ENCODE data around the gene ELMO1. TPM values are rescaled to one million over a fixed set of nuclear protein-coding genes. Genes with fewer than 3 reads are reported as not detected.

The ELMO1 gene
- total RNA-seq, 1 donor from 2014 or later = 132 TPM

DNA sequence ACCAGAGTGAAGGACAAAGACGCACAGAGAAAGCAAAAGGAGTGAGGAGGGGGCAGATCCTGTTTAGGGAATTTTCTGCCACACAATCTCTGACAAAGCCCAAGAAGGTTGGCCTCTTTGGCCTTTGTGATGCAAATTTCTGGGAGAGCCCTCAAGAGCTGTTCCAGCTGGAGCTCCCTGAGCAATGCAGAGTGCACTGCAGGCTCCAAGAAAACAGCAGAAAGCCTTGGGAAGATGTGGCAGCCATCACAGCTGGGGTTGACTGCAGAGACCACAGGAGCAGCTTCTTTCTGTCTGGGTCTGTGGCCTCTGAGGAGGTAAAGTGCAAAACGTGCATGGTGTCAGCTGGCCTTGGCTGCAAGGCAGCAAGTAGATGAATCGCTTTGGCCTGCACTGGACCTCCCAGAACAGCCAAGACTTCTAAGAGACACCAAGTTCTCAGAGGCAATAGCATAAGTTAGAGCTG, 200.2 kb downstream of the ELMO1 start:
- ChIA-PET POLR2A (no interaction called here), CTCF (interaction anchor here (1.0 kb wide), 1 partner anchor 105 kb away, joined by 3 read pairs; no protein-coding TSS in a partner anchor)
- intact Hi-C loops (cut with micrococcal nuclease) = no loop called here
- TF ChIP-seq, protein P1, sequence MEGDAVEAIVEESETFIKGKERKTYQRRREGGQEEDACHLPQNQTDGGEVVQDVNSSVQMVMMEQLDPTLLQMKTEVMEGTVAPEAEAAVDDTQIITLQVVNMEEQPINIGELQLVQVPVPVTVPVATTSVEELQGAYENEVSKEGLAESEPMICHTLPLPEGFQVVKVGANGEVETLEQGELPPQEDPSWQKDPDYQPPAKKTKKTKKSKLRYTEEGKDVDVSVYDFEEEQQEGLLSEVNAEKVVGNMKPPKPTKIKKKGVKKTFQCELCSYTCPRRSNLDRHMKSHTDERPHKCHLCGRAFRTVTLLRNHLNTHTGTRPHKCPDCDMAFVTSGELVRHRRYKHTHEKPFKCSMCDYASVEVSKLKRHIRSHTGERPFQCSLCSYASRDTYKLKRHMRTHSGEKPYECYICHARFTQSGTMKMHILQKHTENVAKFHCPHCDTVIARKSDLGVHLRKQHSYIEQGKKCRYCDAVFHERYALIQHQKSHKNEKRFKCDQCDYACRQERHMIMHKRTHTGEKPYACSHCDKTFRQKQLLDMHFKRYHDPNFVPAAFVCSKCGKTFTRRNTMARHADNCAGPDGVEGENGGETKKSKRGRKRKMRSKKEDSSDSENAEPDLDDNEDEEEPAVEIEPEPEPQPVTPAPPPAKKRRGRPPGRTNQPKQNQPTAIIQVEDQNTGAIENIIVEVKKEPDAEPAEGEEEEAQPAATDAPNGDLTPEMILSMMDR (IDR thresholded peaks at IDR 0.05) = no peak
- Mint-ChIP-seq H3K27me3 (no peaks in the 10 kb centered on the region), H3K27ac (no peak overlapping the region), H3K36me3 (ENCODE audit: low read depth) (peaks cover 47% of the 10 kb centered on the region), H3K4me3 (no peak overlapping the region), H3K4me1 (peaks cover 15% of the 10 kb centered on the region), H3K9me3 (no peaks in the 10 kb centered on the region)
- no peak for ATAC-seq (ENCODE audit: low read depth)
- no peak for DNase-seq

DNA sequence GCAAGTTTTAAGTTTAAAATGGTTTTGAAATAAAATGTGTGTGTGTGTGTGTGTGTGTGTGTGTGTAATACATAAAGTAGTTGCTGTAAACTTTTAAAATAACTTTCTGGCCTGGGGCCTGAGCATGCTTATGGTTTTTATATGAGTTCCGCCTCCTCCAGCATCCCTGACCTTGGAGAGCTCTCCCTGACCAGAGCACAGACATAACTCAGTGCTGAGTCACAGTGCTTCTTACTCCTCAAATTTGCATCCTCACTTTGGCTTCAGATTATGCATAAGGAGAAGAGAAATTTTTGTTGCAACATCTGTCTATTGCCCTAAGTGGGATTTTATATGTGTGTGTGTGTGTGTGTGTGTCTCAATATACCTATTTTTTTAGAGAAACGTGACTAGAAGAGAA, 200.8 kb downstream of the ELMO1 start:
- Mint-ChIP-seq H3K36me3 (ENCODE audit: low read depth) (peaks cover 43% of the 10 kb centered on the region), H3K27ac (no peak overlapping the region), H3K4me3 (no peak overlapping the region), H3K9me3 (no peaks in the 10 kb centered on the region), H3K4me1 (peaks cover 15% of the 10 kb centered on the region), H3K27me3 (no peaks in the 10 kb centered on the region)
- TF ChIP-seq, protein P1 (IDR thresholded peaks at IDR 0.05) = no peak
- DNase-seq (no peak), ATAC-seq (ENCODE audit: low read depth) (no peak)
- ChIA-PET CTCF (no interaction called here), POLR2A (no interaction called here)
- intact Hi-C loops (cut with micrococcal nuclease) = no loop called here

DNA sequence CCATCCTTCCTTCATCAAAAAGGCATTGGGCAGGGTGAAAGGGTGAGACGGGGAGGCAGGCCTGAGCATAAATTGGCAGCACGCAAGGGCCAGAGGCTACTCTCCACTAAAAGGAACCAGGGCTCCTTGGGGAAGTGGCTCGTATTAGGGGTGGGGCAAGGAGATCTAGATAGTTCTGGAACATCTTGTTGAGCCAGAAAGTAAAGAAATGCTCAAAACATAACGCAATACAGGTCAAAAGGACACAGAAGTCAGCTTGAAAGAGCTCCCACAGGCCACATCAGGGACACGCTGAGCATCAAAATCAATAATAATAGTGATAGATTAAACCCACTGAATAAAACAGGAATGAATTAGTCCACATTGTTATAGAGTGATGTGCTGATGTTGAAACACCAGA, 203.1 kb downstream of the ELMO1 start:
- Mint-ChIP-seq H3K27ac (no peak overlapping the region), H3K4me3 (no peak overlapping the region), H3K4me1 (peaks cover 1% of the 10 kb centered on the region), H3K27me3 (no peaks in the 10 kb centered on the region), H3K9me3 (no peaks in the 10 kb centered on the region), H3K36me3 (ENCODE audit: low read depth) (peaks cover 47% of the 10 kb centered on the region)
- CTCF ChIA-PET = no interaction called here
- intact Hi-C loops (cut with micrococcal nuclease) = no loop called here
- POLR2A ChIA-PET = interaction anchor here (0.6 kb wide), 1 partner anchor 25 kb away, joined by 3 read pairs; no protein-coding TSS in a partner anchor
- no peak for DNase-seq
- ATAC-seq (ENCODE audit: low read depth) = no peak
- TF ChIP-seq, protein P1 (IDR thresholded peaks at IDR 0.05) = no peak

DNA sequence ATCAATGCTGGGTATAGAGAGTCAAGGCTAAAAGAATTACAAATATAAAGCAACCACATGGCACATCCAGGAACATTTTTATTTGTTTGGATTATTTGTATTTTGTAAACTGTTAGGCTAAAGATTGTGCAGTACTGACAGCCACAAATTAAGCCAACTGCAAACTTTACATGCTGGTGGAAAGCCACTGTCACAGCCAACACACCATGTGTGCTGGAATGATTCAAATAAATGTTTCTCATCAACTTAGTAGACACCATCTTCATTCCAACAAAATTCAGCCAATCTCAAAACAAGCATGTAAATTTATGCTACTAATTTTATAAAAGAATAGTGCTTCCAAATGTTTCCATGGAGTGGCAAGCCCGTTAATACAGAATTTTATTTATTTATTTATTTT, 211.8 kb downstream of the ELMO1 start:
- no peak for ATAC-seq (ENCODE audit: low read depth)
- TF ChIP-seq, protein P1 (IDR thresholded peaks at IDR 0.05) = no peak
- ChIA-PET POLR2A (interaction anchor here (1.8 kb wide), 1 partner anchor 116 kb away, joined by 5 read pairs; no protein-coding TSS in a partner anchor), CTCF (interaction anchor here (3.1 to 8.0 kb wide), 3 partner anchors 115 to 272 kb away, joined by 23 to 86 read pairs (median 35); no protein-coding TSS in a partner anchor)
- Mint-ChIP-seq H3K4me3 (no peak overlapping the region), H3K36me3 (ENCODE audit: low read depth) (peaks cover 24% of the 10 kb centered on the region), H3K4me1 (peaks cover 2% of the 10 kb centered on the region), H3K27me3 (no peaks in the 10 kb centered on the region), H3K27ac (no peak overlapping the region), H3K9me3 (no peaks in the 10 kb centered on the region)
- no peak for DNase-seq
- intact Hi-C loops (cut with micrococcal nuclease) = no loop called here

DNA sequence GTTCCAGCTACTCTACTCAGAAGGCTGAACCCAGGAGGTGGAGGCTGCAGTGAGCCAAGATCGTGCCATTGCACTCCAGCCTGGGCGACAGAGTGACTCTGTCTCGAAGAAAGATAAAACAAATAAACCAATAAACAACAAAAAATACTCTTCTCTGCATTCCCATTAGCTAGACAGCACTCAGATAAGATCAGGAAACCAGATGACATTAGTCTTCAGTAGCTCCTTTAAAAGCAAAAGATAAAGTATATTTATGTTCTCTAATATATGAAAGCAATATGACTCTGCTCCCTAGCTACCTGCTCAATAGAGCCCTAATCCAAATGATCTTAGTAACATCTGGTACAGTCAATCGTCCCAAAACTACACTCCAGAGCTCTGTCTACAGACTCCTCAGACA, 212.9 kb downstream of the ELMO1 start:
- intact Hi-C loops (cut with micrococcal nuclease) = loop anchor here (1.0 to 2.0 kb wide), 7 partner anchors 106 to 597 kb away; no protein-coding TSS in a partner anchor
- Mint-ChIP-seq H3K4me3 (no peak overlapping the region), H3K27me3 (no peaks in the 10 kb centered on the region), H3K4me1 (peaks cover 2% of the 10 kb centered on the region), H3K27ac (no peak overlapping the region), H3K9me3 (no peaks in the 10 kb centered on the region), H3K36me3 (ENCODE audit: low read depth) (peaks cover 27% of the 10 kb centered on the region)
- ATAC-seq (ENCODE audit: low read depth) (no peak), DNase-seq (no peak)
- TF ChIP-seq, protein P1 (IDR thresholded peaks at IDR 0.05) = no peak
- ChIA-PET CTCF (interaction anchor here (1.1 to 8.0 kb wide), 12 partner anchors 23 to 598 kb away, joined by 3 to 86 read pairs (median 4); no protein-coding TSS in a partner anchor), POLR2A (interaction anchor here (0.5 to 1.8 kb wide), 2 partner anchors 76 to 117 kb away, joined by 3 to 5 read pairs; no protein-coding TSS in a partner anchor)

Measured in activated B cell treated with CpG ODN at 0.5 μM for 24 hours (primary cell).